Amniotic epithelial cell (primary cell): Measurements from ENCODE around the gene S100A9.

Experiments used
- DNase-seq: peaks from one replicate; pipeline ENCODE4 v3.0.0-alpha.2; 2010; ENCODE audit warnings: low read depth

S100A9 gene

DNA sequence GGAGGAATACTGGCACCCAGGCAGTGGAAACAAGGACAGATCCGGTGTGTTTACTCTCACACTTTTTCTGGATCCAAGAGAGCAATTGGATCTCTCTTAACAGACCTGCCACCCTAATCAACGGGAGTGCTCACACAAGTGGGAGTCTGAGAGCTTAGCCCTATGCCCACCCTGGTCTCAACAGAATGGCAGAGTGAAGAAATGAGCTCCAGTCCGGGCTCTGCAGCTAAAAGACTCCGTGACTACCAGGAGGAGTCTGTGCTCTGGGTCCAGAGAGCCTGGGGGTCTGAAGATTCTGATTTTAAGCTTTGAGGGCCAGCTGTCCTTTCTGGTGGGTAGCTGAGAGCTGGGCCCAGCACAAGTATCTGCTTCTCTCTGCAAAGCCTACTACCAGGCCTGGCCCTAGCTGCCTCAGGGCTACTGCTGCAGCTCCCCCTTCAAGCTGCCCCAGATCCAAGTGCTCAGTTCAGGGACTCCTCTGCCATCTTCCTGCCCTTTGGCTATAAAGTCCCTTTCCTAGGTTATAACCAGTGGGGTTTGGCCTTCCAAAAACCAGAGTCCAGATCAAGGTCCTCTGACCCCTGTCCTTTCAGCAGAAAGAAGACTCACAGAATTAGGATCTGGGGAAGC lies 3.9 kb downstream of the S100A9 start:
- DNase-seq = no peak

DNA sequence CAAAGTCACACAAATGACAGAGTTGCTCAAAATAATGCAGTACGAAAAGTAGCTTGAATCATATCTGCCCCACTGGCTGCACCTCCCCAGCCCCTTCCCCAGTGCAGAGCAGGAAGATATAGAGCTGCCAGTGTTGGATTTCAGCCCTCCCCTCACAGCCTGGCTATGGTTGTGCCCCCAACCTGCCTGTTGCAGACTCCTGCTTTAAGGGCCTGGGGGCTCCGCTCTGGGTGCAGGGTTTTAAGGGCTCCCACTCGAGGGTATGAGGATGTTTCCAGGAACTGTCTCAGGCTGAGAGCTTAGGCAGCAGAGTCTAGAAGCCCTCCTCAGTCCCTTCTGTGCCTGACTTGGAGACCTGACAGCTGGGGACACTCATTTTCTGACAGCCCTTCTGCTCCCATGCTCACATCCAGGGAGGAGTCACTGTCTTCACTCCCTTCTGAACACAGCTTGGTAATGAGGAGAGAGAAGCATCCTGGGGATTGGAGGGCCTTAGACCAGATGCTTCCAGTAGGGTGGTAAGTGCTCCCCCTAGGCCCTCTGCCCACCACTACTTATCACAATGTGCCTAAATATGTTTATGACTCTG lies 4.6 kb downstream of the S100A9 start:
- DNase-seq = no peak

DNA sequence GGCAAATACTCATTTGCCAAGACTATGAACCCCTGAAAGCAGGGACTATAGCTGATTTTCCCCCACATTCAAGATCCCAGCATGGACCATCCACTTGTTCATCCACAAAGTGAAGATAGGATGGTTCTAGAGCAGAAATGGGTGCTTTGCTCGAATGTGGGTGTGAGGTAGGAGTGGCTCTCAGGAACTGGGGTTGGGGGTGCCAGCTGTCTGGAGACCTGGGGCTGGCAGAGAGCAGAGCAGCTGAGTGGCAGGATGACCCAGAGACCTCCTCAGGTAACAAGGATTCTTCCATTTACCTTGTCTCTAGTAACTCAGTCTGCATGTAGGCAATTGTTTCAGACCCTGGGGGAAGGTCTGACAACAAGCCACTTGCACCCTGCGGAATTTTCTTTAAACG lies 6.0 kb downstream of the S100A9 start:
- no peak for DNase-seq

DNA sequence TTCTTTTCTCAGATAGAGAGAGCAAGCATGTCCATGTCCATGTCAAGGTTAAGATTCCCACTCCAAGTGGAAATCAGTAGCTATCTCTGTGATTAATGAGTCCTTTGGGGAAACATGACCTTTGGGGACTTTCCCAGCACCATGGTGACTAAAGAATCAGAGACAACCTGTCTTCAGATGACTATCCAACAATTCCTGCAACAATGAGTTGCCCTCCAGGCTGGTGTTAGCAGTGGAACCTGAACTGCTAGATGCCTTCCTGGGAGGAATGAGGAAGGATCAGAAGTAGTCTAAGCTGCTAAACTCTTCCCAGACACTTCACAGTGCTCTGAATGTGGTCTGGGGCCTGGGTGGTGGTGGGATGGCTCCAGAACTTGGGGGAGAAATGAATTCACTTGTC lies 6.5 kb downstream of the S100A9 start:
- no peak for DNase-seq

DNA sequence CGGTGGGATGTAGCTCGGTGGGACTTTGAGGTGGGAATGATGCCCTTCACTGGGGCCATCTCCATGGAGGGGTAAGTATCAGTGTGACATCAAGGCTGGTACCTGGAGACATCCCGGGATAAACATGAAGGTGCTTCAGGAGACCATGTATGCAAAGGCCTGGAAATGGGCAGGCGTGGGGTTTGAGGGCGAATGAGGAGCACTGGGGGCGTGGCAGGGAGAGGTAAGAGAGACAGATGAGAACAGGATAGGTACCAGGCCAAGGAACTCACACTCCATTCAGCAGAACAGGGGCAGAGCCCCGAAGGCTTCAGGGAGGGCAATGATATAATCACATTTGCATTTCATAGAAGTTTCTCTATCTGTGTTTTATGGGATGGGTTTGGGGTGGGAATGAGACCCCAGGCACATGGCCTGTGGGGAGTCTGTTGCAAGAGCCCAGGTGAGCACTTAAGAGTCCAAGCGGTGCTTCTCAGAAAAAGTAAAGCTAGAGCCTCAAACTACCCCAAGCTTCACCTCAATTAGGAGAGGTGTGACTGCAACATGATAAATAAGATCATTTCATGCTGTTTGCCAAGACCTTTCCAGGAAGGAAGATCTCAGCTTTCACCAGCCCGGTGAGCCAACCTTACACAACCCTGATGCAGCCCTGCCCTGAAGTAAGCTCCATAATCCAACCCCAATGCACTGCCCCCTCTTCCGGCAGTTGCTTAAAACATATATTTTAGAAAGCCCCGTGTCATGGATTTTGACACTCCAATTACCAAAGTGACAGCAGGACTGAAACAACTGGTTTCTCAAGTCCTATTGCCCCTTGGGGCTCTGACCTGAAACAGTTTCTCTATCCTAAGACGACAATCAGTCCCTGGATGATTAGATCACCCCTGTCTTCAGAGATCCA lies 7.4 kb downstream of the S100A9 start:
- DNase-seq = no peak

DNA sequence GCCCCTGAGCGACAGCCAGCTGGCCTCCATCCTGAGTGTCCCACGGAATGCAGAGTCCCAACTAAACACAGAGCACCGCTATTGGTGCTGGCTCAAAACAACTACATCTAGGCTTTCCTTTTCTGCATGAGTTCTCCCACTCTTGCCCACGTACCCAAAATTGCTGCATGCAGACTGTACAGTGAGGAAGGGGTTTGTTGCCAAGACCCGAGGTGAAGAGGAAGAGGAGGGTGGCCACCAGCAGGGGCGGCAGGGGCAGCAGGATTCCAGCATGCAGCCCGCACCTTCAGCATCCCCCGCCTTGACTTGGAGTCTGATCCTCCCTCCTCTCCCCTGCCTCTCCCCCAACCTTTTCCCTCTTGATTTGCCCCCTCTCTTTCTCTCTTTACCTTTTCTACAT lies 8.0 kb downstream of the S100A9 start:
- no peak for DNase-seq

DNA sequence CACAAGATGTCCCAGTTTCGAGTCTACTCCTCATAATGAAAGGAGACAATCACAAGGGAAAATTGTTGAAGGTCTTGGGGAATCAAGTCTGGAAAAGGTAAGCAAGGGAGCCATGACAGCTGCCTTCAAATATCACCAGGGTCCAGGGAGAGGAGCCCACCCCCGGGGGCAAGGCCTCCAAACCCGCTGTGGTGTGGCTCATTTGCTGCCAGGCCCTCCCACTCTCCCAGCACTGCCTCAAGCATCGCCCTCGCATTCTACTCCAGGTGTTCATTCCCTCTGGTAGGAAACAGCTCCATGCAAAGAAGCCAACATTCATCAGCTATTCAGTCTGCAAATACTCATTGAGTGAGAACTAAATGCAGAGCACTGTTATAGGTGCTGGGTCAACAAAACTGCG lies 8.6 kb downstream of the S100A9 start:
- DNase-seq = no peak

DNA sequence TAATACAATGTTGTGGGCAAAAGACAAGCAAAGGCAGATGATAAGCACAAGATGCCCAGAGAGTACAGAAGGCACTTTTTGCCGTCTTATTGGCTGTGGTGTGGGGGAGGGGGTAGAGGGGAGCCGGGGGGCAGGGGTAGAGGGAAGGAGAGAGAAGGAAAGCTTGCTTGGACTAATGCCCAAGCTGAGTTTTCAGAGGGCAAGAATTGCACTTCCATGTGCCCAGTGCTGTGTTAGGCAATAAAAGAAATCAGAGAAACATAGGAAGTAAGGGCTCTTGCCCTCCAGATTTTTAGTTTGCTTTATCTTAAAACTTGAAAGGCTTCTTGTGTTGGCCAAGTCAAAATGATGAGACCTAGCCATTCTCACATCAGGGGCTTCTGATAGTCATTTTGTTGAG lies 9.4 kb downstream of the S100A9 start:
- DNase-seq = no peak

DNA sequence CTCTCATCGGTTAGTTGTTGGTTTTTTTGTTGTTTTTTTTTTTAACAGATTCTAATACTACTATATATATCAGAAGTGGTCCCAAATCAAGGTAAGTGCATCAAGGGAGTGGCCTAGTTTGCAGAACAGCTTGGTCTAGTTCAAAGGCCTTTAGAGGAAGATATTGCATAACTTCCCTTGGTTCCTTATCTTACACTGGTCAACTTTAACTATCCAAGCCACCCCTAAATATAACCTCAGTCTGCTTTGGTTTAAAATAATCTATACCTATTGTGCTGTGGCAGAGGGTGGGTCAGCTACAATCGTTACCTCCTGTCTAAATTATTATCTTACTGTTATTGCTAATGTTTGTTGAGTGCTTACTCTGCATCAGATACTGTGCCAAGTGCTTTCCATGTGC lies 10.8 kb downstream of the S100A9 start:
- no peak for DNase-seq

DNA sequence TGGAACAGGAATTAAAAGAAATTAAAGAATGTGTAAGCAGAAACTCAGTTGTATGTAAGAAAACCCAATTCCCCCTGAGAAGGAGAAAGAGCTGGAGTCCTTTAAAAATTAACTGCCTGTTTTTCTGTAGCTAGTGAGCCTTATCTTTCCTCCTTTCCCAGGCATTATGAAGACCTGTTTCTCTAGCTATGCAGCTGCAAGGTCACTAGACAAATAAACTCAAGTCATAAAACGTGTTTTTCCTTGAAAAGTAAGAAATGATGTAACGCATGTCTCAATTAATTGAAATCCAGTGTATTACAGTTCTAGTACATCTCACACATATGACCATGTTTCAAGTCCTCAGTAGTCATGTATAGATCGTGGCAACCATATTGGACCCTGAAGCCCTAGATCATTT lies 12.5 kb downstream of the S100A9 start:
- DNase-seq = no peak

DNA sequence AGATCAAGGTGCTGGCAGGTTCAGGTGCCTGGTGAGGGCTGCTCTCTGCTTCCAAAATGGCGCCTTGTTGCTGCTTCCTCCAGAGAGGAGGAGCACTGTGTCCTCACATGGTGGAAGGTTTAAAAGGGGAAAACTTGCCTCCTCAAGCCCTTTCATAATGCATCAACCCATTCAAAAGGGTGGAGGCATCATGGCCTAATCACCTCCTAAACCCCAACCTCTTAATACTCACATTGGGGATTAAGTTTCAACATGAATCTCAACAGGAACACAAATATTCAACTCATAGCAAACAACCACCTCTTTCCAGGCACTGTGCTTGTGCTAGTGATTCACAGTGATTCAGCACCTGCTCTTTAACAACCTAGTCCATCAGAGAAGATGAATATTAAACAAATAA lies 13.6 kb downstream of the S100A9 start:
- no peak for DNase-seq

DNA sequence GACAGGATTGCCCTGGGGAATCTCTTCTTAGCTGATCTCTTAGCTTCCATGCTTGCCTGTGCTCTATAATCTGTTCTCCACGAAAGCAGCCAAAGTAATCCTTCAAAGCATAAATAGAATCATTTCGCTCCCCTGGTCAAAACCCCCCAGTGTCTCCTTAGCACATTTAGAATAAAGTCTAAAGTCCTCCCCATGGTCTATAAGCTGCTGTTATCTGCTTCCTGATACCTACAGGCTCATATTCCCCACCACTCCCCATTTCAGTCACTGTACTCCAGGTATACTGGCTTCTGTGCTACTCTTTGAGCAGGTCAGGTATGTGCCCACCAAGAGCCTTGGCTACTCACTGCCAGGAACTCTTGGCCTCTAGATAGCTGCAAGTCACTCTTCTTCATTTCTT lies 14.9 kb downstream of the S100A9 start:
- no peak for DNase-seq

DNA sequence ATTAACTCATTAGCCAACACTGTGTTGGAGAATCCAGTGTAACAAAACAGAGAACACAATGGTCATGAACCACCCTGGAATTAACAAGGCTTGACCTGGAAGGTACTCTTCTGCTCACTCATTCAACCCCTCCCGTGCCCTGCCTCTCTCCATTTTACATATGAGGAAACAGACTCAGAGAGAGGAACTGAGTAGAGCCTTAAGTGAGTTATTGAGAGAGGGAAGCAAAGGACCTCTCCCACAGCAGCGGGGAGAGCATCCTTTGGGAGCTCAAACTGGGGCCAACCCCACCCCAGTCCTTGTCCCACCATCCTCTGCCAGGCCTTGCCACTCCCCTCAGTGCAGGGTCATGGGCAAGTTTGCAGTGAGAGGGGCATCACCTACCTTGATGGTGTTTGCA lies 16.4 kb downstream of the S100A9 start:
- no peak for DNase-seq

DNA sequence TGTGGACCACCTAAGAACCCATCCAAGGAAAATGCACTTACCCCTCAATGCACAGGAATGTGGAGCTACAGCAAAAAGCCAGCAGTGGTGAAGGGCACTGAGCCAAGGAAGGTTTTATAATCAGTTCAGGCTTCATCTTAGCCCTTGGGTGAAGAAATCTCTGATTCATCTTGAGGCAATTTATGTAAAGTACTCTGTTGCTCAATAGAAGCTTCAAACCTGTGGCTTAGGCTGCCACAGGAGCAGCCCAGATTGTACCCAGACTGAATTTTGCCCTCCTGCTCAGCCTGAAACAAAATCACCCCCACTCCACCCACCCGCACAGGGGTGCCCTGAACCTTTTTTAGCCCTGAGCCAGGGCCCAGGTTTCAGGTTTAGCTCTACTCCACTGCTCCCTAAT lies 17.9 kb downstream of the S100A9 start, which contains the start of gene S100A12:
S100A12 (minus strand) TSS at position 111 of the 400 bp plus-strand sequence. CDS start 1,029 bp downstream, outside the sequence.
- peak; percentile 97 for DNase-seq

DNA sequence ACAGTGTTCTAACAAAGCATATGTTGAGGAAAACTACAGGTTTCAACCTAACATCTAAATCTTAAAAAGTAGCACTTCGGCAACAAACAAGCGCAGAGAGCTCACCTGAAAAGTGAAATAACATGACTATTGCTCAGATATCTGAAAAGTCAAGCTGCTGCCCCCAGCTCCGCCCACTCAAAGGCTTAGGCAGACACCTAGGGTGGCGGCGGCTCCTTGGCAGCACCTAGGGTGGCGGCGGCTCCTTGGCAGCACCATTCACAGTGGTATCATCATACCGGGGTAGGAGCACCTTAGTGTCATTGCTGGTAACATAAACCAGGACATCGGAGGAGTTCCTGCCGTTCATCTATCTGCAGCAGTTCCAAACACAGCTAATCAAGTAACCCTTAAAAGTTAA lies 21.9 kb downstream of the S100A9 start:
- DNase-seq = no peak

DNA sequence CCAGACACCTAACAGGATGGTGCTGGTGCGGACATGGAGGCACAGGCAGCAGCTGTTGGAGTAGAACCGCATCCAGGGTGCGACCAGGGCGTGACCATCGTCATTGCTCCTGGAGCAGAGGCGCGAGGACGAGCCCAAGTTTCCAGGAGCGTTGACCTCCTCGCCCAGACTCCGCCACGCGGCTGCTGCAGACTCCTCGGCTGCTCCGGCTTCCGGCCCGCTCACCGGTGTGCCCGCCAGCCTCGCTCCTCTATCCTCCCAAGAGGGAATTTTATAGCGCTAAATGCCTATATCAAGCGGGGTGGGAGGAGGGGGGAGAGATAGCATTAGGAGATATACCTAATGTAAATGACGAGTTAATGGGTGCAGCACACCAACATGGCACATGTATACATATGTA lies 23.1 kb downstream of the S100A9 start:
- DNase-seq = no peak

DNA sequence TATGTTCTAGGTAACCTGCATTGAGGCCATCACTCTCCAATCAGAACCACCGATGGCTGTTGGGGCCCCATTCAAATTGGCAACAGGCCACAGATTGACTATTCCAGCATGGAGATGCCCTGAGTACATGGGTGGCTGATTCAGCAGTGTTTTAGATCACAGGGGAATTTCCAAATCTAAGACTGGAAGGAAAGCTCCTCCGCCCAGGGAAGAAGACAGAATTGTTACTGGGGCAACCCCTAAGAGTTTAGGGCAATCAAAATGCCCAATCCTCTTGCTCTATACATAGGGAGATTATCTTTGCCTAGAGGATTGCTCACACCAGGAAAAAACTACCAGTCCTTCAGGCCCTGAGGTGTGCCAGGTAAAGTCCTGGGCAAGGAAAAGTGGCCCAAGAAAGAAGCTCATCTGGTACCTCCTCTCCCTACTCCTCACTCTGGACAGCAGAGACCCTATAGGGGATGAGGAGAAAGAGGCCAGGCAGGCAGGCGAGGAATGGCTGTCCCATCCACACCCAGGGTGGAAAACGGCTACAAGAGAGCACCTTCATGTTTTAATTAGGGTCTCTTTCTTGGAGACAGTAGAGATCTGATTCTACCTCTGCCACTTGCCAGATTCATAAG lies 27.4 kb downstream of the S100A9 start:
- no peak for DNase-seq

DNA sequence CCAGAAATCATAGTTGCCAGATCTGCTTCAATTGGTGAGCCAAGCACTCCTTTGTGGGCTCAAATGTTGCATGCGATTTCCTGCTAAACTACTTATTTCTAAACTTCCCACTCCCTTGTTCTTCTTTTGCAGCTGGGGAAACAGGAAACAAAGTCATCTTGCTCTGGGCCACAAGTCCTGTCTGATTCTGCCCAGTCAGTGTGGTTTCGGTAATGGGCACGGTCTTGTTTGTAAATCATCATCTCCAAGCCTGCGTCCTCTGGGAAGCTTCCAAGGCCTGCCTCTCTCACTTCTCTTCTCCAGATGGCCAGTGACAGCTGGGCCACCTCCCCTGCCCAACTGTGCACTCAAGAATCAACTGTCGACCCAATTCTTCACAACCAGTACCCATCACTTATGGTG lies 28.8 kb downstream of the S100A9 start:
- DNase-seq = no peak

DNA sequence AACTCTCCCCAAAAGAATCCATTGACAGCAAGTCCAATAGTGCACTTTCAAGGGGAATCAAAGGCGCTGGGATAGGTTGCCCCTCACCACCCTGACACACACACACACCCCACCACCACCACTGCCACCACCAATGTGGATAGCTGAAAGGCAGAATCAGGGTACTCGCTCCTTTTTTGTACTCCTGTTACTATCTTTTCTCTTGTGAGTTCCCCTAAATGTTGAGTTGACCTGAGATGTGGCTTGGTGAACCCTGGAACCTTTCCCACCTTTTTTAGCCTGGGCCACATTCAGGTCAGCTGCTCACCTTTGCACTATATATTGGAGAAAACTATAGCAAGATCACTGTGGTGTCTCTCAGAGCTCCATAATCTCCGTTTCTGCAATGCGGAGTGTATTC lies 29.3 kb downstream of the S100A9 start:
- DNase-seq = no peak

DNA sequence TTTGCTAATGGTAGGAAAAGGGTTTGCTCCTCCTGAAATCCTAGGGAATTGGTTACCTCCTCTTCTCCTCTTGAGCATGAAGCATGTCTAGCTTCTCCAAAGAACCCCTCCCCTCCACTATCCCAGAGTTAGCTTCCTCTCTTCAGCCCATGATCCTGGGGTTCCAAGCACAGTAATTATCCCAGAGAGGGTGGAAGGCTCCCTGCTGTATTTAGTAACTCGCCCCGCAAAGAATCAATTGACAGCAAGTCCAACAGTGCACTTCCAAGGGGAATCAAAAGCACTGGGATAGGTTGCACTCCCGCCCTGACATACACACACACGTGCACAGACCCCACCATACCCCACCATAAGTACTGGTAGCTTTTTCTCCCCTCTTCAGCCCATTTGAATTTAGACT lies 30.1 kb downstream of the S100A9 start:
- DNase-seq = no peak

DNA sequence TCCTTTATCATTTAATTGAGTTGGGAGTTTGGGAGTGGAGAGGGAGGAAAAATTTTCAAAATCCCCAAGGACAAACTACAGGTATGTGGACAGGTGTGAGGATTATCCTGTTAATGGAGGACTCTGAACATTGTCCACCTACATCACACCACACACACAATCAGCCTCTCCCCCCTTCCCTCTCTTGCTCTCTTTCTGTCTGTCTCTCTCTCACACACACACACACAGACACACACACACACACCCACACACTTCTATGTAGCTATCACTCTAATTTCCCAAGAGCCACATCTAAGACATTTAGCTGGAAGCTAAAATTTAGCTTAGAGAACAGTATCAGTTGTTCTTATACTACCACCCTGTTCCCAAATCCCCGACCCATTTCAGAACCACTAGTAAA lies 31.7 kb downstream of the S100A9 start:
- no peak for DNase-seq

DNA sequence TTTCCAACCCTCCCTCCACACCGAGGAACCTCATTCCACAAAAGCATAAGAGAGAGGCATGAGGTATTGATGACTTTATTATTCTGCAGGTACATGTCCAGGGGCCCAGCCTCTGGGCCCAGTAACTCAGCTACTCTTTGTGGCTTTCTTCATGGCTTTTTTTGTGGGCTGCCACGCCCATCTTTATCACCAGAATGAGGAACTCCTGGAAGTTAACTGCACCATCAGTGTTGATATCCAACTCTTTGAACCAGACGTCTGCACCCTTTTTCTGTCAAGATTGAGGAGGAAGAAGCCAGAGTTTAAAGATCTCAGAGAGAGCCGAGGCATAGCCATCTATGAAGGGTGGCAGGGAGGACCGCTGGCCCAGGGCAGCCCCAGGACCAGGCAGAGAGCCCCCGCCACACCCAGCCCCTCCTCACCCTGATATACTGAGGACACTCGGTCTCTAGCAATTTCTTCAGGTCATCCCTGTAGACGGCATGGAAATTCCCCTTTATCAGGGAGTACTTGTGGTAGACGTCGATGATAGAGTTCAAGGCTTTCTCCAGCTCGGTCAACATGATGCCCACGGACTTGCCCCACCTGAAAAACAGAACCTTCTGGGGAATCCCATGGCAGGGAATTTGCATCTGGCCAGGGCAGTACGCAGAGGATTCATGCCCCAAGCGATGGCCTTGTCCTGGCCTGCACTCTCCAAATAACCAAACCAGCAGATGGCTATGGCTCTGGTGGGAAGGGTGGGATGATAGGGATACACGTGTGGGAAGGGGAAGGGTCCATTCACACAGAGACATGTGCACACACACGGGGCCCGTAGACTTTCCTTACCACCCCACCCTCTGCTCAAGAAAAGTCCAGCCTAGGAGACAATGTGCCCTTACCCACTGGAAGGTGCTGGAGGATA lies 32.6 kb downstream of the S100A9 start:
- DNase-seq = no peak
